CD4-positive, alpha-beta T cell (primary cell): Measurements from ENCODE around the gene GATAD2B. TPM values are rescaled to one million over a fixed set of nuclear protein-coding genes. Genes with fewer than 3 reads are reported as not detected.

Source experiments
- ATAC-seq: fragments of 200-7000 bp; cut with Tn5 transposase; one replicate; pipeline ENCODE4 v1.10.0; 2022; ENCODE audit warnings: mild to moderate bottlenecking; ENCODE audit not compliant: poor library complexity
- CTCF ChIA-PET: fragments of 350-600 bp; sonication (Branson Sonifier 250); formaldehyde crosslinking; loops from one replicate; lab custom pipeline; 2021; ENCODE audit warnings: antibody characterized with exemption, inconsistent platforms; lab: Charles Lee
- POLR2A ChIA-PET: fragments of 350-600 bp; sonication (Branson Sonifier 250); formaldehyde crosslinking; loops from one replicate; lab custom pipeline; 2021; ENCODE audit warnings: antibody characterized with exemption, inconsistent platforms; lab: Charles Lee
- DNase-seq, 14 experiments: peaks; one replicate each; pipeline ENCODE4 v3.0.0-alpha.2; 2013 to 2020; ENCODE audit warnings: mixed read lengths in 2 of 14
- H3K27ac ChIP-seq, 2 donors: one replicate each; pipeline versions ENCODE4 v1.5.1 to v1.7.0; 2013; ENCODE audit warnings: low read length in 2 of 2, low read depth in 1 of 2, mild to moderate bottlenecking in 1 of 2
- H3K27me3 ChIP-seq, 2 experiments: 1 replicate in 1 of 2; 2 replicates in 1 of 2; pipeline versions ENCODE4 v1.6.1 to v1.7.0; 2013; ENCODE audit warnings: low read length in 2 of 2, control low read depth in 1 of 2, mild to moderate bottlenecking in 1 of 2, moderate library complexity in 1 of 2; ENCODE audit not compliant: insufficient read depth in 2 of 2, control insufficient read depth in 1 of 2
- H3K36me3 ChIP-seq: one replicate; pipeline ENCODE4 v1.6.1; 2013; ENCODE audit warnings: low read length, control low read depth; ENCODE audit not compliant: insufficient read depth
- H3K4me1 ChIP-seq: one replicate; pipeline ENCODE4 v1.6.1; 2013; ENCODE audit warnings: low read length, control low read depth; ENCODE audit not compliant: insufficient read depth
- H3K4me3 ChIP-seq: one replicate; pipeline ENCODE4 v1.5.1; 2013; ENCODE audit warnings: mild to moderate bottlenecking, low read length, moderate library complexity
- H3K9me3 ChIP-seq, 2 experiments: 1 replicate in 1 of 2; 2 replicates in 1 of 2; pipeline versions ENCODE4 v1.6.1 to v1.7.0; 2013; ENCODE audit warnings: low read length in 2 of 2, mild to moderate bottlenecking in 2 of 2, control low read depth in 1 of 2, moderate library complexity in 1 of 2; ENCODE audit not compliant: control insufficient read depth in 1 of 2, insufficient read depth in 1 of 2
- H3K27ac Mint-ChIP-seq: one replicate; pipeline ENCODE4 v1.8.0; 2020; ENCODE audit warnings: mixed read lengths
- H3K27me3 Mint-ChIP-seq: one replicate; pipeline ENCODE4 v1.8.0; 2021; ENCODE audit warnings: mixed read lengths
- H3K36me3 Mint-ChIP-seq: one replicate; pipeline ENCODE4 v1.8.0; 2021; ENCODE audit warnings: low read depth, mixed read lengths
- H3K4me1 Mint-ChIP-seq: one replicate; pipeline ENCODE4 v1.8.0; 2021; ENCODE audit warnings: low read depth, mixed read lengths
- H3K4me3 Mint-ChIP-seq: one replicate; pipeline ENCODE4 v1.8.0; 2020; ENCODE audit warnings: mild to moderate bottlenecking, mixed read lengths
- H3K9me3 Mint-ChIP-seq: one replicate; pipeline ENCODE4 v1.8.0; 2020; ENCODE audit warnings: mixed read lengths
- CTCF ChIP-seq: fragments of 200-600 bp; IDR thresholded peaks from one replicate; pipeline ENCODE4 v1.8.0; 2022; ENCODE audit warnings: antibody characterized with exemption, mild to moderate bottlenecking
- intact Hi-C, 2 experiments: fragments of 100-400 bp; cut with DNase I in 1 of 2; cut with micrococcal nuclease in 1 of 2; formaldehyde crosslinking; loops; one replicate each; pipeline versions ENCODE4 v1.15.1 to v1.9.0; 2023 to 2025; cut with DNase I, micrococcal nuclease
- total RNA-seq, 174 experiments: library from RNA in 2 of 174; stranded (reverse) in 2 of 174; gene quantifications; one replicate each; pipeline ENCODE4 v1.2.3 and lab custom pipeline; 2021 to 2026

GATAD2B gene
- total RNA-seq, 2 experiments from 2014 or later = 51.6 to 52.3 TPM

- Histone ChIP-seq H3K4me3 (no peak overlapping the region), H3K36me3 (peaks cover 21% of the 10 kb centered on the region), H3K27ac (no peak overlapping the region), H3K9me3 (no peaks in the 10 kb centered on the region), H3K4me1 (peaks cover 21% of the 10 kb centered on the region), H3K27me3 (no peaks in the 10 kb centered on the region)
- peaks cover 6% of the 10 kb centered on the region for H3K27me3 Mint-ChIP-seq
- peaks cover 33% of the 10 kb centered on the region for H3K4me1 Mint-ChIP-seq
- ATAC-seq (no peak), DNase-seq (no peak)
- ChIA-PET POLR2A (interaction anchor here (0.7 to 1.6 kb wide), 3 partner anchors 19 to 51 kb away, joined by 3 to 4 read pairs (median 3); partner anchors contain the start of genes CRTC2 and JTB), CTCF (no interaction called here)
- no peak for TF ChIP-seq CTCF
- intact Hi-C loops = loop anchor here in 1 of 2 experiments (10.0 kb wide), 2 partner anchors 252 to 298 kb away; partner anchors contain the start of genes ILF2, NPR1 and UBAP2L
- H3K4me3 Mint-ChIP-seq = no peak overlapping the region
- no peaks in the 10 kb centered on the region for H3K9me3 Mint-ChIP-seq
- H3K27ac Mint-ChIP-seq = no peak overlapping the region
- peaks cover 31% of the 10 kb centered on the region for H3K36me3 Mint-ChIP-seq
These were observed 3.6 kb upstream of the GATAD2B start for GRCh38 chr1:153926405-153926804.

GRCh38 chr1:153922076-153922971, 448 bp downstream of the GATAD2B start:
- H3K27ac Mint-ChIP-seq = peak overlapping the region; percentile 99
- ATAC-seq (peak; percentile 8), DNase-seq (peak in 6 of 14 experiments; percentile 26 to 72 (median 54))
- H3K4me1 ChIP-seq = peaks cover 54% of the 10 kb centered on the region
- H3K4me1 Mint-ChIP-seq = peaks cover 61% of the 10 kb centered on the region
- H3K4me3 ChIP-seq = peak overlapping the region; percentile 91
- H3K9me3 Mint-ChIP-seq = no peaks in the 10 kb centered on the region
- peaks cover 15% of the 10 kb centered on the region for H3K36me3 ChIP-seq
- ChIA-PET POLR2A (interaction anchor here (0.6 to 5.2 kb wide), 26 partner anchors 9 to 298 kb away, joined by 3 to 143 read pairs (median 5); partner anchors contain the start of genes CHTOP, CREB3L4, CRTC2 and DENND4B), CTCF (interaction anchor here (0.9 to 3.3 kb wide), 5 partner anchors 8 to 68 kb away, joined by 3 to 26 read pairs (median 4); partner anchors contain the start of genes DENND4B, JTB, RAB13 and RPS27)
- peak overlapping the region; percentile 81 to 83 for H3K27ac ChIP-seq
- peak overlapping the region; percentile 96 for H3K4me3 Mint-ChIP-seq
- H3K27me3 ChIP-seq = no peaks in the 10 kb centered on the region
- no peaks in the 10 kb centered on the region for H3K9me3 ChIP-seq
- intact Hi-C loops = loop anchor here (5.0 to 10.0 kb wide), 4 partner anchors 35 to 302 kb away; partner anchors contain the start of genes CRTC2 (in 1 of the 2), ILF2 (in 1 of the 2), NPR1 (in 1 of the 2) and UBAP2L (in 1 of the 2)
- peaks cover 6% of the 10 kb centered on the region for H3K27me3 Mint-ChIP-seq
- H3K36me3 Mint-ChIP-seq = peaks cover 58% of the 10 kb centered on the region
- no peak for TF ChIP-seq CTCF

- CTCF ChIA-PET = interaction anchor here (1.1 to 3.3 kb wide), 3 partner anchors 24 to 101 kb away, joined by 3 to 26 read pairs (median 3); partner anchors contain the start of gene DENND4B
- peak overlapping the region; percentile 91 for H3K4me3 ChIP-seq
- H3K4me3 Mint-ChIP-seq = peak overlapping the region; percentile 96
These were observed 1.0 kb downstream of the GATAD2B start for GRCh38 chr1:153921803-153922075.

More at GRCh38 chr1:153921803-153922075, 1.0 kb downstream of the GATAD2B start:
- POLR2A ChIA-PET = interaction anchor here (1.0 to 5.2 kb wide), 12 partner anchors 24 to 194 kb away, joined by 3 to 143 read pairs (median 4); partner anchors contain the start of genes CREB3L4, CRTC2, DENND4B and INTS3
- Mint-ChIP-seq H3K27ac (peak overlapping the region; percentile 99), H3K4me1 (peaks cover 61% of the 10 kb centered on the region), H3K36me3 (peaks cover 58% of the 10 kb centered on the region), H3K9me3 (no peaks in the 10 kb centered on the region), H3K27me3 (peaks cover 6% of the 10 kb centered on the region)
- no peaks in the 10 kb centered on the region for H3K9me3 ChIP-seq
- peak in 2 of 14 experiments; percentile 7 to 34 for DNase-seq
- no peaks in the 10 kb centered on the region for H3K27me3 ChIP-seq
- H3K36me3 ChIP-seq = peaks cover 15% of the 10 kb centered on the region
- TF ChIP-seq CTCF = no peak
- intact Hi-C loops = loop anchor here (2.0 to 10.0 kb wide), 5 partner anchors 36 to 303 kb away; partner anchors contain the start of genes CRTC2 (in 1 of the 2), ILF2 (in 1 of the 2), NPR1 (in 1 of the 2) and RAB13 (in 1 of the 2)
- no peak for ATAC-seq
- peaks cover 57% of the 10 kb centered on the region for H3K4me1 ChIP-seq
- peak overlapping the region; percentile 71 to 83 for H3K27ac ChIP-seq
